Measurements from ENCODE around the gene GYPC.

GYPC gene

GRCh38 chr2:126643972-126644371 lies 12.0 kb upstream of the GYPC start:
- TF ChIP-seq GATA2 (IDR thresholded peaks at IDR 0.05; ENCODE audit: low read depth, low read length) (no peak), GATA3 (IDR thresholded peaks at IDR 0.05; ENCODE audit: low read depth, low read length) (no peak)

GRCh38 chr2:126644630-126645191 lies 11.2 kb upstream of the GYPC start:
- TF ChIP-seq GATA3 (IDR thresholded peaks at IDR 0.05; ENCODE audit: low read depth, low read length) (no peak), GATA2 (IDR thresholded peaks at IDR 0.05; ENCODE audit: low read depth, low read length) (no peak)

- TF ChIP-seq GATA3 (IDR thresholded peaks at IDR 0.05; ENCODE audit: low read depth, low read length) (no peak), GATA2 (IDR thresholded peaks at IDR 0.05; ENCODE audit: low read depth, low read length) (no peak)
These were observed 10.7 kb upstream of the GYPC start for GRCh38 chr2:126645211-126645618.

GRCh38 chr2:126646026-126646425 lies 9.9 kb upstream of the GYPC start:
- TF ChIP-seq GATA3 (IDR thresholded peaks at IDR 0.05; ENCODE audit: low read depth, low read length) (no peak), GATA2 (IDR thresholded peaks at IDR 0.05; ENCODE audit: low read depth, low read length) (no peak)

- no peak for TF ChIP-seq GATA3 (IDR thresholded peaks at IDR 0.05; ENCODE audit: low read depth, low read length)
- no peak for TF ChIP-seq GATA2 (IDR thresholded peaks at IDR 0.05; ENCODE audit: low read depth, low read length)
These were observed 6.9 kb upstream of the GYPC start for GRCh38 chr2:126649101-126649500.

GRCh38 chr2:126650994-126651393 lies 5.0 kb upstream of the GYPC start:
- TF ChIP-seq GATA2 (IDR thresholded peaks at IDR 0.05; ENCODE audit: low read depth, low read length) (no peak), GATA3 (IDR thresholded peaks at IDR 0.05; ENCODE audit: low read depth, low read length) (no peak)

GRCh38 chr2:126652323-126652891 lies 3.6 kb upstream of the GYPC start:
- TF ChIP-seq GATA3 (IDR thresholded peaks at IDR 0.05; ENCODE audit: low read depth, low read length) (no peak), GATA2 (IDR thresholded peaks at IDR 0.05; ENCODE audit: low read depth, low read length) (no peak)

GRCh38 chr2:126653109-126653508 lies 2.8 kb upstream of the GYPC start:
- TF ChIP-seq GATA3 (IDR thresholded peaks at IDR 0.05; ENCODE audit: low read depth, low read length), result no peak
- TF ChIP-seq GATA2 (IDR thresholded peaks at IDR 0.05; ENCODE audit: low read depth, low read length), result no peak

GRCh38 chr2:126653761-126654160 lies 2.2 kb upstream of the GYPC start:
- TF ChIP-seq GATA2 (IDR thresholded peaks at IDR 0.05; ENCODE audit: low read depth, low read length) (no peak), GATA3 (IDR thresholded peaks at IDR 0.05; ENCODE audit: low read depth, low read length) (no peak)

- no peak for TF ChIP-seq GATA3 (IDR thresholded peaks at IDR 0.05; ENCODE audit: low read depth, low read length)
- TF ChIP-seq GATA2 (IDR thresholded peaks at IDR 0.05; ENCODE audit: low read depth, low read length), result no peak
These were observed 907 bp upstream of the GYPC start for GRCh38 chr2:126655051-126655450.

- no peak for TF ChIP-seq GATA3 (IDR thresholded peaks at IDR 0.05; ENCODE audit: low read depth, low read length)
- no peak for TF ChIP-seq GATA2 (IDR thresholded peaks at IDR 0.05; ENCODE audit: low read depth, low read length)
These were observed 631 bp downstream of the GYPC start for GRCh38 chr2:126656431-126657147.

GRCh38 chr2:126657148-126657635 lies 1.2 kb downstream of the GYPC start:
- TF ChIP-seq GATA3 (IDR thresholded peaks at IDR 0.05; ENCODE audit: low read depth, low read length) (no peak), GATA2 (IDR thresholded peaks at IDR 0.05; ENCODE audit: low read depth, low read length) (no peak)

GRCh38 chr2:126657636-126658318 lies 1.8 kb downstream of the GYPC start:
- TF ChIP-seq GATA3 (IDR thresholded peaks at IDR 0.05; ENCODE audit: low read depth, low read length), result no peak
- no peak for TF ChIP-seq GATA2 (IDR thresholded peaks at IDR 0.05; ENCODE audit: low read depth, low read length)

GRCh38 chr2:126658319-126658904 lies 2.5 kb downstream of the GYPC start:
- TF ChIP-seq GATA2 (IDR thresholded peaks at IDR 0.05; ENCODE audit: low read depth, low read length) (no peak), GATA3 (IDR thresholded peaks at IDR 0.05; ENCODE audit: low read depth, low read length) (no peak)

All from SH-SY5Y (cell line).